Sigmoid colon (tissue), 7 donors: Measurements from ENCODE around the gene PIK3CD. TPM values are rescaled to one million over a fixed set of nuclear protein-coding genes. Genes with fewer than 3 reads are reported as not detected.
A peak's percentile ranks its signal among the peaks of the same experiment; 100 is the strongest.

ENCODE experiments used
- DNase-seq: peaks from one replicate; pipeline ENCODE4 v3.0.0-alpha.2; 2019
- H3K27ac ChIP-seq, 4 donors: fragments of 200-600 bp; sonication (generic); one replicate each; pipeline ENCODE4 v1.5.1; 2016 to 2019; ENCODE audit warnings: mild to moderate bottlenecking in 1 of 4
- H3K27me3 ChIP-seq, 3 donors: fragments of 200-600 bp; sonication (generic); one replicate each; pipeline ENCODE4 v1.5.1; 2019; ENCODE audit warnings: mild to moderate bottlenecking in 1 of 3
- H3K36me3 ChIP-seq, 4 donors: fragments of 200-600 bp; sonication (generic); one replicate each; pipeline ENCODE4 v1.5.1; 2016 to 2019
- H3K4me1 ChIP-seq, 4 donors: fragments of 200-600 bp; sonication (generic); one replicate each; pipeline ENCODE4 v1.5.1; 2017 to 2019
- H3K4me3 ChIP-seq, 4 donors: fragments of 200-600 bp; sonication (generic); one replicate each; pipeline ENCODE4 v1.5.1; 2017 to 2019; ENCODE audit warnings: mild to moderate bottlenecking in 2 of 4, moderate library complexity in 1 of 4
- H3K9me3 ChIP-seq, 4 donors: fragments of 200-600 bp in 3 of 4; sonication (generic) in 3 of 4; one replicate each; pipeline versions ENCODE4 v1.5.1 to v1.6.1; 2013 to 2019
- EP300 ChIP-seq, 4 donors: sonication (generic); formaldehyde crosslinking; IDR thresholded peaks; one replicate each; pipeline ENCODE4 v1.6.1; 2017; ENCODE audit warnings: antibody characterized with exemption in 4 of 4
- POLR2A ChIP-seq, 2 donors: fragments of 450-650 bp; IDR thresholded peaks; one replicate each; pipeline ENCODE4 v1.6.1; 2016; ENCODE audit warnings: antibody characterized with exemption in 2 of 2, mild to moderate bottlenecking in 2 of 2, moderate library complexity in 2 of 2
- POLR2AphosphoS5 ChIP-seq, 4 donors: sonication (generic); formaldehyde crosslinking; IDR thresholded peaks; one replicate each; pipeline ENCODE4 v1.6.1; 2017; ENCODE audit warnings: antibody characterized with exemption in 4 of 4
- WGBS, 2 donors: extraction: QIAGEN DNeasy Blood & Tissue Kit; methylation state at CpG; one replicate each; pipeline ENCODE4 v1.1.7; 2013; 5-methylcytosine and 5-hydroxymethylcytosine counted together
- intact Hi-C: fragments of 100-400 bp; cut with DNase I; formaldehyde crosslinking; loops from one replicate; pipeline ENCODE4 v1.15.1; 2023
- polyA plus RNA-seq, 3 donors: library from polyadenylated mRNA; stranded (reverse); fragments of 200-250 nt; gene quantifications; one replicate each; pipeline ENCODE4 v1.2.3, GENCODE V29; 2013
- total RNA-seq, 4 donors: library from RNA; depleted of rRNA; stranded (reverse); fragments of >200 nt; gene quantifications; one replicate each; pipeline ENCODE4 v1.1.0, GENCODE V29; 2016
- TF ChIP-seq, protein P1 (sequence below), 4 experiments: fragments of 450-650 bp in 3 of 4; fragments of 200-600 bp in 1 of 4; IDR thresholded peaks; one replicate each; pipeline ENCODE4 v1.5.1; 2016 to 2019; ENCODE audit warnings: antibody characterized with exemption in 4 of 4, mild to moderate bottlenecking in 3 of 4, moderate library complexity in 2 of 4
- donor health status: healthy with polysubstance abuse.
- donor health status: Bipolar disorder and iron deficiency.
- donor health status: healthy.

The PIK3CD gene
- total and polyA plus RNA-seq, 7 donors, result 1.2 to 23.1 (median 8.7) TPM

- WGBS, 2 donors, result 85% methylated on average over 40 of the region's 40 CpGs
- H3K4me1 ChIP-seq, result peaks cover 0 to 19% (median 11%) of the 10 kb centered on the region in 4 donors
- no peaks in the 10 kb centered on the region for H3K27me3 ChIP-seq
- no peak for TF ChIP-seq POLR2A (IDR thresholded peaks at IDR 0.05)
- TF ChIP-seq POLR2AphosphoS5 (IDR thresholded peaks at IDR 0.05), result no peak
- TF ChIP-seq, protein P1, sequence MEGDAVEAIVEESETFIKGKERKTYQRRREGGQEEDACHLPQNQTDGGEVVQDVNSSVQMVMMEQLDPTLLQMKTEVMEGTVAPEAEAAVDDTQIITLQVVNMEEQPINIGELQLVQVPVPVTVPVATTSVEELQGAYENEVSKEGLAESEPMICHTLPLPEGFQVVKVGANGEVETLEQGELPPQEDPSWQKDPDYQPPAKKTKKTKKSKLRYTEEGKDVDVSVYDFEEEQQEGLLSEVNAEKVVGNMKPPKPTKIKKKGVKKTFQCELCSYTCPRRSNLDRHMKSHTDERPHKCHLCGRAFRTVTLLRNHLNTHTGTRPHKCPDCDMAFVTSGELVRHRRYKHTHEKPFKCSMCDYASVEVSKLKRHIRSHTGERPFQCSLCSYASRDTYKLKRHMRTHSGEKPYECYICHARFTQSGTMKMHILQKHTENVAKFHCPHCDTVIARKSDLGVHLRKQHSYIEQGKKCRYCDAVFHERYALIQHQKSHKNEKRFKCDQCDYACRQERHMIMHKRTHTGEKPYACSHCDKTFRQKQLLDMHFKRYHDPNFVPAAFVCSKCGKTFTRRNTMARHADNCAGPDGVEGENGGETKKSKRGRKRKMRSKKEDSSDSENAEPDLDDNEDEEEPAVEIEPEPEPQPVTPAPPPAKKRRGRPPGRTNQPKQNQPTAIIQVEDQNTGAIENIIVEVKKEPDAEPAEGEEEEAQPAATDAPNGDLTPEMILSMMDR (IDR thresholded peaks at IDR 0.05), result no peak
- no peak for TF ChIP-seq EP300 (IDR thresholded peaks at IDR 0.05)
- H3K27ac ChIP-seq, result no peak overlapping the region
- H3K4me3 ChIP-seq, result no peak overlapping the region
- H3K9me3 ChIP-seq, result no peaks in the 10 kb centered on the region
- H3K36me3 ChIP-seq, result peaks cover 0 to 49% (median 12%) of the 10 kb centered on the region in 4 donors
- DNase-seq, result no peak
- intact Hi-C loops, result no loop called here
Measured at GRCh38 chr1:9715536-9716226, 64.2 kb downstream of the PIK3CD start.

DNA sequence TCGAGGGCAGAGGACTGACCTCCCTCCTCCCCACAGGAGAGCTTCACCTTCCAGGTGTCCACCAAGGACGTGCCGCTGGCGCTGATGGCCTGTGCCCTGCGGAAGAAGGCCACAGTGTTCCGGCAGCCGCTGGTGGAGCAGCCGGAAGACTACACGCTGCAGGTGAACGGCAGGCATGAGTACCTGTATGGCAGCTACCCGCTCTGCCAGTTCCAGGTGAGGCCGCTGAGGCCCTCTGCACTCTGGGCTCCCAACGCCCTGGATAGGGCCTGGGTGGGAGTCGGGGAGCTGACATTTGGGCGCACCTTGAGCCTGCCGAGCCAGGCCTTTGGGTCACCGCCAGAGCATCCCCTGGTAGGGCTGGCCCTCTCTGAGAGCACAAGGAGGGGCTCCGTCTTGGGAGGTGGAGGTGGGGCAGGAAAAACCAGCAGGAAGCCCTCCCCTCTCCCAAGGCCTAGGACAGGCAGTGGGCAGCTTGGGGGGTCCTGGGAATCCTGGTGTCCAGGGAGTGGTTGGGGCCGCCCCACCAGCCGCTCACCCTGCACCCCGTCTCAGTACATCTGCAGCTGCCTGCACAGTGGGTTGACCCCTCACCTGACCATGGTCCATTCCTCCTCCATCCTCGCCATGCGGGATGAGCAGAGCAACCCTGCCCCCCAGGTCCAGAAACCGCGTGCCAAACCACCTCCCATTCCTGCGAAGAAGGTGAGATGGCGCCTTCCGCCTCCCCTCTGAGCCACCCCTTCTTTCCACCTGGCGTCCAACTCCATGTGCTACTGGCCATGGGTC, 65.1 kb downstream of the PIK3CD start:
- intact Hi-C loops, result no loop called here
- peak overlapping the region in 3 of 4 donors; percentile 13 to 30 (median 21) for H3K4me3 ChIP-seq
- H3K9me3 ChIP-seq, result no peaks in the 10 kb centered on the region
- H3K4me1 ChIP-seq, result peaks cover 0 to 19% (median 11%) of the 10 kb centered on the region in 4 donors
- TF ChIP-seq, protein P1 (IDR thresholded peaks at IDR 0.05), result no peak
- TF ChIP-seq POLR2A (IDR thresholded peaks at IDR 0.05), result no peak
- TF ChIP-seq POLR2AphosphoS5 (IDR thresholded peaks at IDR 0.05), result no peak
- TF ChIP-seq EP300 (IDR thresholded peaks at IDR 0.05), result no peak
- peaks cover 0 to 46% (median 12%) of the 10 kb centered on the region in 4 donors for H3K36me3 ChIP-seq
- 88 to 89% methylated on average over 29 of the region's 29 CpGs for WGBS, 2 donors
- peak overlapping the region in 2 of 4 donors; percentile 15 to 26 for H3K27ac ChIP-seq
- no peaks in the 10 kb centered on the region for H3K27me3 ChIP-seq
- DNase-seq, result no peak

GRCh38 chr1:9717193-9718005, 65.9 kb downstream of the PIK3CD start:
- 24 to 67% methylated on average over 25 of the region's 25 CpGs for WGBS, 2 donors
- Histone ChIP-seq H3K36me3 (peaks cover 0 to 45% (median 15%) of the 10 kb centered on the region in 4 donors), H3K27me3 (no peaks in the 10 kb centered on the region), H3K9me3 (no peaks in the 10 kb centered on the region), H3K4me1 (peaks cover 0 to 19% (median 11%) of the 10 kb centered on the region in 4 donors), H3K27ac (peak overlapping the region in 2 of 4 donors; percentile 15 to 26), H3K4me3 (peak overlapping the region in 3 of 4 donors; percentile 13 to 30 (median 21))
- peak; percentile 83 for DNase-seq
- intact Hi-C loops, result no loop called here
- peak in 1 of 4 donors; percentile 22 for TF ChIP-seq POLR2AphosphoS5 (IDR thresholded peaks at IDR 0.05)
- TF ChIP-seq, protein P1 (IDR thresholded peaks at IDR 0.05), result no peak
- no peak for TF ChIP-seq EP300 (IDR thresholded peaks at IDR 0.05)
- TF ChIP-seq POLR2A (IDR thresholded peaks at IDR 0.05), result no peak

DNA sequence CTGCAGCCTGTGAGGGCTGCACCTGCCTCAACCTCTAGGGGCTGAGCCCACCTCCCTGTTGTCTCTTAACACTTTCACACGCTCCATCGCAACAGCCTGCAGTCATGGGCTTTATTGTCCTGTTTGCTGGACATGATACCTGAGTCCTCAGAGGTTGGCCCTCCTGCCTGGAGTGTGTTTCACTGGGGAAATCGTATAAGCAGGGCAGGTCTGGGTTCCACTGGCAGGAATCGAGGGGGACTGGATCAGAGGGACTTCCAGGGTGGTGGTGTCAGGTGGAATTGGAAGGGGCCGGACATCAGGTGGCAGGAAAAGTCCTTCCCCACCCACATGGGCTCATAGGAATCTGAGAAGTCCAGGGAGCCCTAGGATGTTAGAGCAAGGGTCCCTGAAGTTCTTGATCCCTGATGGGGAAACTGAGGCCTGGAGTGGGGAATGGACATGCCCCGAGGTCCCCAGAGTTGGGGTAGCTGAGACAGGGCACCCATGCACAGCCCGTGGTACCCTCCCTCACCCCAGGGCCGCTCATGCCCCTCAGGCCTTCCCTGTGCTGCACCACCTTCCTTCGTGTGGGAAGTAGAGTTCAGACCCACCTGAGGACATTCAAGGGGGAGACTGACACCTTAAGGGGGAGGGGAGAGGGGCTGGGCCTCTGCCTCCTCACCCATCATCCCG, 66.6 kb downstream of the PIK3CD start:
- no peak for DNase-seq
- no peak overlapping the region for H3K4me3 ChIP-seq
- H3K9me3 ChIP-seq, result no peaks in the 10 kb centered on the region
- no peak for TF ChIP-seq POLR2AphosphoS5 (IDR thresholded peaks at IDR 0.05)
- H3K27me3 ChIP-seq, result no peaks in the 10 kb centered on the region
- H3K4me1 ChIP-seq, result peaks cover 0 to 19% (median 11%) of the 10 kb centered on the region in 4 donors
- 75 to 81% methylated on average over 10 of the region's 10 CpGs for WGBS, 2 donors
- intact Hi-C loops, result no loop called here
- H3K36me3 ChIP-seq, result peaks cover 1 to 46% (median 19%) of the 10 kb centered on the region in 4 donors
- H3K27ac ChIP-seq, result peak overlapping the region in 1 of 4 donors; percentile 26
